ENCODE measurements around the gene REEP1. TPM values are rescaled to one million over a fixed set of nuclear protein-coding genes. Genes with fewer than 3 reads are reported as not detected.
"Not testable (repeated sequence)": the region's sequence is repeated elsewhere in the genome, so short reads cannot be mapped to it uniquely, and the experiment has no call there.

Gene REEP1
- total RNA-seq, 1 donor from 2014 or later, result 0.35 TPM

DNA sequence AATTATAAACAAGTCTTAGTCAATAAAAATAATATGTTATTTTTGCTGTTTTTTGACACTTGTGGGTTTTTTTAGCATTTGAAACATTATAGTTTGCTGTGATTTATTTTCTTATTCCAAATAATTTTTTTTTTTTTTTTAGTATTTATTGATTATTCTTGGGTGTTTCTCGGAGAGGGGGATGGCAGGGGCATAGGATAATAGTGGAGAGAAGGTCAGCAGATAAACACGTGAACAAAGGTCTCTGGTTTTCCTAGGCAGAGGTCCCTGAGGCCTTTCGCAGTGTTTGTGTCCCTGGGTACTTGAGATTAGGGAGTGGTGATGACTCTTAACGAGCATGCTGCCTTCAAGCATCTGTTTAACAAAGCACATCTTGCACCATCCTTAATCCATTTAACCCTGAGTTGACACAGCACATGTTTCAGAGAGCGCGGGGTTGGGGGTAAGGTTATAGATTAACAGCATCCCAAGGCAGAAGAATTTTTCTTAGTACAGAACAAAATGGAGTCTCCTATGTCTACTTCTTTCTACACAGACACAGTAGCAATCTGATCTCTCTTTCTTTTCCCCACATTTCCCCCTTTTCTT lies 8.5 kb upstream of the REEP1 start:
- DNase-seq (ENCODE audit: low read depth), result not testable (repeated sequence)

- DNase-seq (ENCODE audit: low read depth), result no peak
Observed at GRCh38 chr2:86344404-86344803, 7.0 kb upstream of the REEP1 start.

- DNase-seq (ENCODE audit: low read depth), result no peak
Observed at GRCh38 chr2:86342488-86342887, 5.1 kb upstream of the REEP1 start.

DNA sequence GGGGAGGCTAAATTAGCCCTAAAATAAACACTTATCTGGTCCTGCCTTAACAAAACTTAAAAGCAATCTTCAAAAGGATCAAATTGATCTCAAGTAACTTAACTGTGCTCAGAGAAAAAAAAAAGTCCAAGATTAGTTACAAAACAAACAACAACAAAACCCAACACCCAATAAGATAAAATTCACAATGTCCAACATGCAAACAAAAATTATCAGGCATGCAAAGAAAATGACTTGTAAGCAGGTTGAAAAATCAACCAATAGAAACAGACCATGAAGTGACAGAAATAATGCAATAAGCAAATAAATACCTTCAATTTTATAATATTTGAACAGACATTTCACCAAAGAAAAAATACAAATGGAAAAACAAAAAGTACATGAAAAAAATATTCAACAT lies 4.0 kb upstream of the REEP1 start:
- DNase-seq (ENCODE audit: low read depth), result no peak

GRCh38 chr2:86338778-86339295 lies 1.4 kb upstream of the REEP1 start:
- no peak for DNase-seq (ENCODE audit: low read depth)

GRCh38 chr2:86336675-86337243 lies 667 bp downstream of the REEP1 start:
- DNase-seq (ENCODE audit: low read depth), result no peak

DNA sequence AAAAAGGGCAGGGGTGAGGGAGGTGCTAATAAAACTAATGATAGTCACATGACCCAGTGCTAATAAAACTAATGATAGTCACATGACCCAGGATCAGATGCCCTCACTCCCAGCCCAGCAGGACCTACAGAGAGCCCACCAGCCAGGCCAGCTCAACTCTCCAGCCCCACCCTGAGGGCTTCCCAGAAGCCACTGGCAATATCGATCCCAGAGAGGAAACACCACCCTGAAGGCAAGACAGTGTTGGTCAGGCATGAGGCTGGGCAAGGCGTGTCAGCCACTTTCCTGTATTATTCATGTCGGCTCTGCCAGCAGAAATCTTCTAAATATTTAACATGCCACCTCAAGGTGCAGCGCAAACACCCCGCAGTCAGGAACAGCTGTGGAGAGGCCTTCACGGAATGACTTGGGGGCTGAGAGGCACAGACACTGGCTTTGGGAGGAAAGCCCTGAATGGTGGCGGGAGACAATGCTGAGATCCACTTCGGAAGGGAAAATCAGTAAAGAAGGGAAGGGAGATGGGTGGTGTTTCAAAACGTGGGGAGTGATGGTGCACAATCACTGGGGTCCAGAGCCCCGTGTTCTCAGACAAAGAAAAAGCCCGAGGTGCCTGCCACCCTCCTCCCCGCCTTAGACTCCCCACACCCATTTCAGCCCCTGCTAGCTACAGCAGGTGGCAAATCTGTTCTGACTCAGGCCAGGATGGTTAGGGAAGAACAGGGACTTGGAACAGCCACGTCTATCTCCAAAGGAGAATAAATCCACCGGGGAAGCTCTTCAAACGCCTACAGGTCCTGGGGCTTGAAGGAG lies 1.4 kb downstream of the REEP1 start:
- DNase-seq (ENCODE audit: low read depth), result no peak

DNA sequence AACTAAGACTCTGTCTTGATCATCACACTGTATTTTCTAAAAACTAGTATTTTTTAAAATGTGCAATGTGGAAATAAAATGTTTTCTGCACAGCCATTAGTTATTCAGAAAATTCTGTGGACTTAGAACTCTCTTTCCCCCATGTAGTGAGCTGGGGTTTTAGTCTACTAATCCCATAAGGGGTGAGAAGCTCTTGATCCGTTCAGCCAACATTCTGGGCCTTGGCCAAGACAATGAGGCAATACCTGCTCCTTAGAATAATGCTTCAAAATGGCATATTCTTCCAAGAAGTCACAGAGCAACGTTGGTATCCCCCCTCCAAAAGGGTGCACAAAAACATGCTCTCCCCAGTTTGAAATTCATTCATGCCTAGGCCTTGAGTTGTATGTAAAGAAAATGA lies 4.0 kb downstream of the REEP1 start:
- DNase-seq (ENCODE audit: low read depth), result peak; percentile 61

- no peak for DNase-seq (ENCODE audit: low read depth)
Observed at GRCh38 chr2:86332654-86333053, 4.8 kb downstream of the REEP1 start.

DNA sequence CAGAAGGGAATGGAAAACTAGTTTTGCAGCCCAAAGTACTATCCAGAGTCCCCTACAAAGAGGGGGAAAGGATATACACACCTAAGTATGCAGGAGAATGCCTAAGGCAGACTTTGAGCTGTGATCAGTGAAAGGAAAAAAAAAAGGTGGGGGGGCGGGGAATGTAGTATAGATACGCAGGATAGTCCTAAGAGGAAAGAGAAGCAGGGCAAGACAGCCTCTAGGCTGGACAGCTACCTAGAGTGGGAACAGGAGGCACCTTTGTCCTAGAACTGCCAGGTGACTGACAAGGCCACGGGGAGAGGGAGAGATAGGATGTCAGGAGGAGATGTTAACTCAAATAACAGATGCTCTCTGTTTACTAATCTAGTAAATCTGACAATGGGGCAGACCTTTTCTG lies 6.0 kb downstream of the REEP1 start:
- no peak for DNase-seq (ENCODE audit: low read depth)

DNA sequence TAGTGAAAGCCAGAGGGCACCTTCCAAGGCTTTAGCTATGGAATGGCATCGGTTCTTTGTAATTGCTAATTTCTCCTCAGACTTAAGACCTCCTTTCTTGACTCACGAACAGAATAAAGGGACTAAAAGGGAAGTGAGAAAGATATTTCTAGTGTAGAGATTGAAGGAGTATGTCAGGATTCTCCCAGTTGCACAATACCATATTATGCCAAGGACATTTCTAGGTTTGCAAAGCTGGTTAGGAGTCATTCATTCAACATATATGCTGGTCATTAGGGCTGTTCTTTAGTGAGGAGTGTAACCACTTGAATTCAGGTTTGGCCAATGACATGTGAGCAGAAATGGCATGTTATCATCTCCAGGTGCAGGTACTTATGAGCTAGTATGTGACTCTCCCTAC lies 7.4 kb downstream of the REEP1 start:
- no peak for DNase-seq (ENCODE audit: low read depth)

- DNase-seq (ENCODE audit: low read depth), result no peak
Observed at GRCh38 chr2:86323273-86324021, 14.0 kb downstream of the REEP1 start.

DNA sequence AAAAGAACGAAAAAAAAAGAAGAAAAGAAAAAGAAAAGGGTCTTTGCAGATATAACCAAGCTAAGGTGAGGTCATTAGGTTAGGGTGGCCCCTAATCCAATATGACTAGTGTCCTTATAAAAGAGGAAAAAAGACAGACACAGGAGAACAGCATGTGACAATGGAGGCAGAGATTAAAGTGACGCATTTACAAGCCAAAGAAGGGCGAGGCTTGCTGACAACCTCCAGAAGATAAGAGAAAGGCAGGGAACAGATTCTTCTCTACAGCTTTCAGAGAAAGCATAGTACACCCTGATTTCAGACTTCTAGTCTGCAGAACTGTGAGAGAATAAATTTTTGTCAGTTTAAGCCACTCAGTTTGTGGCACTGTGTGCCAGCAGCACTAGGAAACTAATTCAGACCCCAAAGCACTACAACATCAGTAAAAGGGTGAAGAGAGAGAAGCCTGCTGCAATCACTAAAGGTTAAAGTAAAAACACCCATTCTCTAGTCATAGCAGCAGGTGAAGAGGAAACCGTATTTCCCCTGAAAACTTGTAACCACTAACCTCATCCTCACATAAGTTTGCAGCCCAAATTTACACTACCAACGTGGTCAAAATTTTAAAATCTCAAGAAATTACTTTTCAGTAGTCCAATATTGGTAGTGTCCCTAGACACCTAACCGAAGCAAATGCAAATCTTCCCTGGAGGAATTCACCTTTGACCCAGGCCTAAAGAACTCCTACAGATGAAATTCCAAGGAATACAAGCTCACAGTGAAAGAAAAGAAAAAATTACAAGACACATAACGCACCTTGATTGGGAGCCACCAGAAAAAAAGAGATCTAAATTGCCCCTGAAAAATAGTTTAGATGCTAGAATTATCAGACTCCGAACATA lies 17.5 kb downstream of the REEP1 start:
- DNase-seq (ENCODE audit: low read depth), result no peak

- no peak for DNase-seq (ENCODE audit: low read depth)
Observed at GRCh38 chr2:86315084-86315483, 22.3 kb downstream of the REEP1 start.

DNA sequence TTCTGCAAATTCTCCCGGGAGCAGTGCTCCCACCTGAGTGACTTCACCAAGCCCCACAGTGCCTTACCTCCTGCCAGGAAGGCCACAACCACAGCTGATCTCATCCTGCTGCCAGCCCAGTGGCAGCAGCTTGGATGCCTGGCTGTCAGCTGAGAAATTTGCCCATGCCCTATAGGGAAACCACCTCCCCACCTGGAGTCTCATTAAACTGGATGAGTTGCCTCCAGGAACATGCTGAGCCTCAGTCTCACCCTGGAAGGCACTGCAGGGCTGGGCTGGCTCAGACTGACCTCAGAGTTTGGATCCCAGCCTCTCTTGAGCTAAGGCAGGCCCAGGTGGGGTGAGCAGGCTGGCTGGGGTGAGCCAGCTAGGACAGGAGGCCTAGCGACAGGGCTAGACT lies 23.3 kb downstream of the REEP1 start:
- no peak for DNase-seq (ENCODE audit: low read depth)

- DNase-seq (ENCODE audit: low read depth), result no peak
Observed at GRCh38 chr2:86313341-86313740, 24.1 kb downstream of the REEP1 start.

GRCh38 chr2:86311879-86312278 lies 25.5 kb downstream of the REEP1 start:
- DNase-seq (ENCODE audit: low read depth), result no peak

DNA sequence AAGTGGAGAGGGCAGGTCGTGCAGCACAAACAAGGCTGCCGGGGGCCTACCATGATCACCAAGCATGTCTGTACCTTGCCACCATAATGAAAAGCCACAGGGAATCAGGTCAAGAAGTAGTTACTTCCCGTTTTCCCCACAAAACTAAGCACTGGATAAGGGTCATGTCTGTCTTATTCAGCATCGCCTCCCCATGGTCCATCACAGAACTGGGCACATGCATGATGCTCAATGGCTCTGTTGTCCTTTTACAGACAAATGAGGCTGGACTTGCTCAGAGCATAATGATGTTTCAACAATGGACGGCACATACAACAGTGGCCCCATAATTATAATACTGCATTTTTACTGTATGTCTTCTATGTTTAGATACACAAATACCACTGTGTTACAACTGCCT lies 27.5 kb downstream of the REEP1 start:
- no peak for DNase-seq (ENCODE audit: low read depth)

- DNase-seq (ENCODE audit: low read depth), result no peak
Observed at GRCh38 chr2:86308984-86309695, 28.3 kb downstream of the REEP1 start.

DNA sequence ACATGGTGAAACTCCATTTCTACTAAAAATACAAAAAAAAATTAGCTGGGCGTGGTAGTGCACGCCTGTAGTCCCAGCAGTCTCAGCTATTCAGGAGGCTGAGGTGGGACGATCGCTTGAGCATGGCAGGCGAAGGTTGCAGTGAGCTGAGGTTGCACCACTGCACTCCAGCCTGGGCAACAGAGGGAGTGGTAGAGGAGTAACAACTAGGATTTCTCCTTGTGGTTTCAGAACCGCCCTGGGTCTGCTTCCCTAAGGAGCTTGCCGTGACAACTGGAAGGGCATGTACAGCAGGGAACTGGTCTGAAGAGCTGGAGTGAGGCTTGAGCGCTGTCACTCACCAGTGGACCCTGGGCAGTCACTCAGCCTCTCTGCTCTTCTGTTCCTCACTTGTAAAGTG lies 29.1 kb downstream of the REEP1 start:
- no peak for DNase-seq (ENCODE audit: low read depth)

DNA sequence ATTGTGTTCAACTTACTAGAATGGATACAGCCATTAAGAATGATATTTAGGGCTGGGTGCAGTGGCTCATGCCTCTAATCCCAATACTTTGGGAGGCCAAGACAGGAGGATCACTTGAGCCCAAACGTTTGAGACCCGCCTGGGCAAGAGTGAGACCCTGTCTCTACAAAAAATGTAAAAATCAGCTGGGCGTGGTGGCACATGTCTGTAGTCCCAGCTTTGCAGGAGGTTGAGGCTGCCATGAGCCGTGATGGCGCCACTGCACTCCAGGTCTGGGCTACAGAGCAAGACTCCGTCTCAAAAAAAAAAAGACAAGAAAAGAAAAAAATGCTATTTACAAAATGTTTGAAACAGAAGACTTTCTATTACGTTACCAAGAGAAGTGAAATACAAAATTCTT lies 30.0 kb downstream of the REEP1 start:
- DNase-seq (ENCODE audit: low read depth), result no peak

All from renal cortical epithelial cell (primary cell).